B cell (primary cell): Measurements from ENCODE around the gene ZNF804A. TPM values are rescaled to one million over a fixed set of nuclear protein-coding genes. Genes with fewer than 3 reads are reported as not detected.

Experiments
- ATAC-seq: fragments of 200-7000 bp; cut with Tn5 transposase; one replicate; pipeline ENCODE4 v1.10.0; 2021; ENCODE audit warnings: low read depth, mild to moderate bottlenecking, moderate number of reproducible peaks, moderate library complexity
- CTCF ChIA-PET: fragments of 350-600 bp; sonication (Branson Sonifier 250); formaldehyde crosslinking; loops from one replicate; lab custom pipeline; 2021; ENCODE audit warnings: antibody characterized with exemption, inconsistent platforms; lab: Charles Lee
- POLR2A ChIA-PET: fragments of 350-600 bp; sonication (Branson Sonifier 250); formaldehyde crosslinking; loops from one replicate; lab custom pipeline; 2021; ENCODE audit warnings: antibody characterized with exemption; lab: Charles Lee
- DNase-seq: peaks from one replicate; pipeline ENCODE4 v3.0.0; 2013
- H2AFZ ChIP-seq: 2 replicates; pipeline ENCODE4 v1.6.1; 2012; ENCODE audit warnings: mild to moderate bottlenecking, low read depth, low read length; ENCODE audit not compliant: insufficient read depth, poor library complexity, severe bottlenecking
- H3K27ac ChIP-seq, 2 donors: 1 replicate in 1 of 2; 2 replicates in 1 of 2; pipeline ENCODE4 v1.5.1; 2012 to 2013; ENCODE audit warnings: low read length in 2 of 2, mild to moderate bottlenecking in 2 of 2, moderate library complexity in 1 of 2
- H3K27me3 ChIP-seq, 4 experiments: fragments of 200-600 bp in 1 of 4; sonication (generic) in 1 of 4; replicated peaks in 1 of 4; 1 replicate in 2 of 4; 2 replicates in 2 of 4; pipeline versions ENCODE4 v1.6.1 to v1.7.0; 2013 to 2016; ENCODE audit warnings: low read length in 3 of 4, mild to moderate bottlenecking in 2 of 4, mixed read lengths in 1 of 4, moderate library complexity in 1 of 4; ENCODE audit not compliant: insufficient read depth in 4 of 4, control insufficient read depth in 3 of 4; ENCODE audit errors: control extremely low read depth in 1 of 4
- H3K36me3 ChIP-seq, 2 experiments: replicated peaks in 1 of 2; 1 replicate in 1 of 2; 2 replicates in 1 of 2; pipeline versions ENCODE4 v1.6.1 to v1.7.1; 2013; ENCODE audit warnings: low read length in 1 of 2; ENCODE audit not compliant: insufficient read depth in 2 of 2, control insufficient read depth in 1 of 2; ENCODE audit errors: control extremely low read depth in 1 of 2, extremely low read depth in 1 of 2
- H3K4me1 ChIP-seq, 2 donors: fragments of 200-600 bp in 1 of 2; sonication (generic) in 1 of 2; 1 replicate in 1 of 2; 2 replicates in 1 of 2; pipeline versions ENCODE4 v1.5.1 to v1.6.1; 2013 to 2017; ENCODE audit warnings: low read length in 2 of 2; ENCODE audit not compliant: control insufficient read depth in 2 of 2, insufficient read depth in 2 of 2
- H3K4me2 ChIP-seq: replicated peaks from 2 replicates; pipeline ENCODE3; 2012; ENCODE audit warnings: mild to moderate bottlenecking, low read depth, low read length; ENCODE audit not compliant: poor library complexity, severe bottlenecking
- H3K4me3 ChIP-seq, 5 experiments: fragments of 200-600 bp in 1 of 5; sonication (generic) in 1 of 5; 1 replicate in 3 of 5; 2 replicates in 2 of 5; pipeline versions ENCODE4 v1.5.1 to v1.7.0; 2011 to 2016; ENCODE audit warnings: low read length in 4 of 5, mild to moderate bottlenecking in 4 of 5, low read depth in 2 of 5, control low read depth in 1 of 5, moderate library complexity in 1 of 5; ENCODE audit not compliant: insufficient read depth in 1 of 5; ENCODE audit errors: control extremely low read depth in 1 of 5, extremely low read depth in 1 of 5
- H3K79me2 ChIP-seq: fragments of 200-600 bp; sonication (generic); one replicate; pipeline ENCODE4 v1.6.0; 2016; ENCODE audit warnings: low read length; ENCODE audit not compliant: control insufficient read depth, insufficient read depth
- H3K9ac ChIP-seq: fragments of 200-600 bp; sonication (generic); 2 replicates; pipeline ENCODE4 v1.6.1; 2017; ENCODE audit warnings: mild to moderate bottlenecking, low read length, moderate library complexity
- H3K9me3 ChIP-seq, 3 donors: one replicate each; pipeline versions ENCODE4 v1.6.1 to v1.7.1; 2013; ENCODE audit warnings: low read length in 2 of 3; ENCODE audit not compliant: control insufficient read depth in 2 of 3, insufficient read depth in 1 of 3; ENCODE audit errors: control extremely low read depth in 1 of 3
- H4K20me1 ChIP-seq: 2 replicates; pipeline ENCODE4 v1.6.0; 2012; ENCODE audit warnings: mild to moderate bottlenecking, low read length; ENCODE audit not compliant: insufficient read depth, control insufficient read depth, poor library complexity, severe bottlenecking
- H3K27ac Mint-ChIP-seq: one replicate; pipeline ENCODE4 v1.8.0; 2021; ENCODE audit warnings: mixed read lengths
- H3K27me3 Mint-ChIP-seq: one replicate; pipeline ENCODE4 v1.8.0; 2021; ENCODE audit warnings: mixed read lengths
- H3K4me1 Mint-ChIP-seq: one replicate; pipeline ENCODE4 v1.8.0; 2021; ENCODE audit warnings: mixed read lengths
- H3K4me3 Mint-ChIP-seq: one replicate; pipeline ENCODE4 v1.8.0; 2021; ENCODE audit warnings: mixed read lengths
- H3K9me3 Mint-ChIP-seq: one replicate; pipeline ENCODE4 v1.8.0; 2022; ENCODE audit warnings: mixed read lengths; ENCODE audit not compliant: insufficient read depth
- EZH2 ChIP-seq: IDR thresholded peaks from 2 replicates; pipeline ENCODE4 v1.6.1; 2012; ENCODE audit warnings: borderline replicate concordance, low read depth, mild to moderate bottlenecking, moderate library complexity, low read length; ENCODE audit not compliant: insufficient read depth, poor library complexity, severe bottlenecking
- WGBS: methylation state at CpG from one replicate; pipeline ENCODE4 v1.1.5; 2013; ENCODE audit warnings: missing lambda C conversion rate; ENCODE audit not compliant: insufficient coverage; 5-methylcytosine and 5-hydroxymethylcytosine counted together
- intact Hi-C: fragments of 100-400 bp; cut with micrococcal nuclease; formaldehyde crosslinking; loops from one replicate; pipeline ENCODE4 v1.10.0; 2022
- polyA plus RNA-seq: library from polyadenylated mRNA; depleted of rRNA; stranded (reverse); fragments of >200 nt; gene quantifications from 2 replicates; pipeline ENCODE4 v1.2.3, GENCODE V29; 2012
- total RNA-seq, 2 donors: library from RNA; stranded (reverse); fragments of 120-200 nt in 1 of 2; gene quantifications; 1 replicate in 1 of 2; 2 replicates in 1 of 2; pipeline versions ENCODE4 v1.2.3 to v1.2.4, GENCODE V29; 2013 to 2022
- TF ChIP-seq, protein P1 (sequence below): fragments of 200-600 bp; IDR thresholded peaks from one replicate; pipeline ENCODE4 v1.8.0; 2022; ENCODE audit warnings: antibody characterized with exemption, mild to moderate bottlenecking

Gene ZNF804A
- total and polyA plus RNA-seq, 2 donors (not counting 1 experiment from before 2014, with no cell fraction given) = 1.2 to 2.4 TPM

DNA sequence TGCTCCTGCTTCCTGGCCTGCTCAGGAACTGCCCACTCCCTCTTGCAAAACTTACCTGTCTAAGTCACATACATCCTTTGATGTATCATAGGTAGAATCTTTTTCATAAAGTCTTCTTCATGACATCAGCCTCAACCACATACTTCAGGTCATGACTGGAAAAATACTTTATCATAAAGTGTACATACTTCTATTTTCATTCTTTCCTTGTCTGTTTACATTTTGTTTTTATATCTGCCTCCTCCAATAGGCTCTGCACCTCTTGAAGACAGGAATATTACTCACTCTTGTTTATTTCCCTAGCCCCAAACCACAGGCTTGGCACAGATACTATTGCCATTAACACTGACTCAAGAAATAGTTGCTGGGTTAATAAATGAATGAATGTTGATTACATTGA, 43.6 kb upstream of the ZNF804A start:
- Histone ChIP-seq H3K27me3 (no peaks in the 10 kb centered on the region), H3K79me2 (no peaks in the 10 kb centered on the region), H2AFZ (no peak overlapping the region), H3K9ac (no peak overlapping the region), H3K4me2 (no peak overlapping the region), H4K20me1 (no peaks in the 10 kb centered on the region), H3K27ac (no peak overlapping the region), H3K4me3 (no peak overlapping the region), H3K4me1 (no peaks in the 10 kb centered on the region), H3K9me3 (no peaks in the 10 kb centered on the region), H3K36me3 (no peaks in the 10 kb centered on the region)
- POLR2A ChIA-PET = no interaction called here
- Mint-ChIP-seq H3K9me3 (no peaks in the 10 kb centered on the region), H3K4me3 (no peak overlapping the region), H3K4me1 (no peaks in the 10 kb centered on the region), H3K27me3 (no peaks in the 10 kb centered on the region), H3K27ac (no peak overlapping the region)
- intact Hi-C loops = no loop called here
- DNase-seq (no peak), ATAC-seq (no peak)
- TF ChIP-seq, protein P1, sequence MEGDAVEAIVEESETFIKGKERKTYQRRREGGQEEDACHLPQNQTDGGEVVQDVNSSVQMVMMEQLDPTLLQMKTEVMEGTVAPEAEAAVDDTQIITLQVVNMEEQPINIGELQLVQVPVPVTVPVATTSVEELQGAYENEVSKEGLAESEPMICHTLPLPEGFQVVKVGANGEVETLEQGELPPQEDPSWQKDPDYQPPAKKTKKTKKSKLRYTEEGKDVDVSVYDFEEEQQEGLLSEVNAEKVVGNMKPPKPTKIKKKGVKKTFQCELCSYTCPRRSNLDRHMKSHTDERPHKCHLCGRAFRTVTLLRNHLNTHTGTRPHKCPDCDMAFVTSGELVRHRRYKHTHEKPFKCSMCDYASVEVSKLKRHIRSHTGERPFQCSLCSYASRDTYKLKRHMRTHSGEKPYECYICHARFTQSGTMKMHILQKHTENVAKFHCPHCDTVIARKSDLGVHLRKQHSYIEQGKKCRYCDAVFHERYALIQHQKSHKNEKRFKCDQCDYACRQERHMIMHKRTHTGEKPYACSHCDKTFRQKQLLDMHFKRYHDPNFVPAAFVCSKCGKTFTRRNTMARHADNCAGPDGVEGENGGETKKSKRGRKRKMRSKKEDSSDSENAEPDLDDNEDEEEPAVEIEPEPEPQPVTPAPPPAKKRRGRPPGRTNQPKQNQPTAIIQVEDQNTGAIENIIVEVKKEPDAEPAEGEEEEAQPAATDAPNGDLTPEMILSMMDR = no peak
- no peak for TF ChIP-seq EZH2
- CTCF ChIA-PET = no interaction called here

DNA sequence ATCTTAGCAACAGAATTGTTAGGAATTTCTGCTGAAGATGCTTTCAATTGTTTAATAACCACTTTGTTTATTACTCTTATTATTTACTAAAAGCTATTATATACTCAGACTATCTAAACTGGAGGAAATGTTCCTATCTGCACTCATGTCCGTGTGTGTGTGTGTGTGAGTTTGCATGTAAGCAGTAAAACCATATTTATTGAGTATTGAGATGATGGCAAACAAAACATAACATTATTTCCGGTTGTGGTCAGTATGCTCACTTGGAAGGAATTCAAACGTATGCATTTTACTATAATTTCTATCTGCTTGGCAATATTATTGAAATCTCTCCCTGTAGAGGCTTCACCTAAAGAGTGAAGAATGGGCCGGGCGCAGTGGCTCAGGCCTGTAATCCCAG, 43.0 kb upstream of the ZNF804A start:
- CTCF ChIA-PET = no interaction called here
- H4K20me1 ChIP-seq = no peaks in the 10 kb centered on the region
- H3K9me3 ChIP-seq = peaks cover 0 to 4% (median 0%) of the 10 kb centered on the region in 3 donors
- Mint-ChIP-seq H3K4me3 (no peak overlapping the region), H3K27me3 (no peaks in the 10 kb centered on the region), H3K9me3 (no peaks in the 10 kb centered on the region), H3K4me1 (no peaks in the 10 kb centered on the region), H3K27ac (no peak overlapping the region)
- WGBS = 100% methylated on average over 2 of the region's 5 CpGs
- H3K4me1 ChIP-seq = no peaks in the 10 kb centered on the region
- H3K36me3 ChIP-seq = no peaks in the 10 kb centered on the region
- no peak overlapping the region for H3K4me2 ChIP-seq
- no peak overlapping the region for H3K9ac ChIP-seq
- no peak for TF ChIP-seq EZH2
- TF ChIP-seq, protein P1 = no peak
- H2AFZ ChIP-seq = no peak overlapping the region
- H3K79me2 ChIP-seq = no peaks in the 10 kb centered on the region
- intact Hi-C loops = no loop called here
- H3K4me3 ChIP-seq = no peak overlapping the region
- POLR2A ChIA-PET = no interaction called here
- no peaks in the 10 kb centered on the region for H3K27me3 ChIP-seq
- ATAC-seq (no peak), DNase-seq (no peak)
- no peak overlapping the region for H3K27ac ChIP-seq
